ENCODE data around the gene PCDHGA7.

DNA sequence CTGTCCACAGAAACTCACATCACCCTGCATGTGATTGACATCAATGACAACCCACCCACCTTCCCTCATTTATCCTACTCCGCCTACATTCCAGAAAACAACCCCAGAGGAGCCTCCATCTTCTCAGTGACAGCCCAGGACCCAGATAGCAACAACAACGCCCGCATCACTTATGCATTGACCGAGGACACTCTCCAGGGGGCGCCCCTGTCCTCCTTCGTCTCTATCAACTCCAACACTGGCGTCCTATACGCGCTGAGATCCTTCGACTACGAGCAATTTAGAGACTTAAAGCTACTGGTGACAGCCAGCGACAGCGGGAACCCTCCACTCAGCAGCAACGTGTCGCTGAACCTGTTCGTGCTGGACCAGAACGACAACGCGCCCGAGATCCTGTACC, 37.2 kb upstream of the PCDHGA7 start:
- no peak for TF ChIP-seq EZH2 (IDR thresholded peaks at IDR 0.05)
- TF ChIP-seq POLR2AphosphoS5 (IDR thresholded peaks at IDR 0.05; ENCODE audit: borderline replicate concordance, low read depth, low read length) = no peak
- TF ChIP-seq FOXP2 (optimal IDR thresholded peaks at IDR 0.05; ENCODE audit: control extremely low read depth, extremely low read length, insufficient read depth) = no peak

Data from SK-N-MC (cell line).